B cell (primary cell): Measurements from ENCODE around the gene FAM78B. TPM values are rescaled to one million over a fixed set of nuclear protein-coding genes. Genes with fewer than 3 reads are reported as not detected.

Experiments
- ATAC-seq: fragments of 200-7000 bp; cut with Tn5 transposase; one replicate; pipeline ENCODE4 v1.10.0; 2021; ENCODE audit warnings: low read depth, mild to moderate bottlenecking, moderate number of reproducible peaks, moderate library complexity
- CTCF ChIA-PET: fragments of 350-600 bp; sonication (Branson Sonifier 250); formaldehyde crosslinking; loops from one replicate; lab custom pipeline; 2021; ENCODE audit warnings: antibody characterized with exemption, inconsistent platforms; lab: Charles Lee
- POLR2A ChIA-PET: fragments of 350-600 bp; sonication (Branson Sonifier 250); formaldehyde crosslinking; loops from one replicate; lab custom pipeline; 2021; ENCODE audit warnings: antibody characterized with exemption; lab: Charles Lee
- DNase-seq: peaks from one replicate; pipeline ENCODE4 v3.0.0; 2013
- H2AFZ ChIP-seq: 2 replicates; pipeline ENCODE4 v1.6.1; 2012; ENCODE audit warnings: mild to moderate bottlenecking, low read depth, low read length; ENCODE audit not compliant: insufficient read depth, poor library complexity, severe bottlenecking
- H3K27ac ChIP-seq, 2 donors: 1 replicate in 1 of 2; 2 replicates in 1 of 2; pipeline ENCODE4 v1.5.1; 2012 to 2013; ENCODE audit warnings: low read length in 2 of 2, mild to moderate bottlenecking in 2 of 2, moderate library complexity in 1 of 2
- H3K27me3 ChIP-seq, 4 experiments: fragments of 200-600 bp in 1 of 4; sonication (generic) in 1 of 4; replicated peaks in 1 of 4; 1 replicate in 2 of 4; 2 replicates in 2 of 4; pipeline versions ENCODE4 v1.6.1 to v1.7.0; 2013 to 2016; ENCODE audit warnings: low read length in 3 of 4, mild to moderate bottlenecking in 2 of 4, mixed read lengths in 1 of 4, moderate library complexity in 1 of 4; ENCODE audit not compliant: insufficient read depth in 4 of 4, control insufficient read depth in 3 of 4; ENCODE audit errors: control extremely low read depth in 1 of 4
- H3K36me3 ChIP-seq, 2 experiments: replicated peaks in 1 of 2; 1 replicate in 1 of 2; 2 replicates in 1 of 2; pipeline versions ENCODE4 v1.6.1 to v1.7.1; 2013; ENCODE audit warnings: low read length in 1 of 2; ENCODE audit not compliant: insufficient read depth in 2 of 2, control insufficient read depth in 1 of 2; ENCODE audit errors: control extremely low read depth in 1 of 2, extremely low read depth in 1 of 2
- H3K4me1 ChIP-seq, 2 donors: fragments of 200-600 bp in 1 of 2; sonication (generic) in 1 of 2; 1 replicate in 1 of 2; 2 replicates in 1 of 2; pipeline versions ENCODE4 v1.5.1 to v1.6.1; 2013 to 2017; ENCODE audit warnings: low read length in 2 of 2; ENCODE audit not compliant: control insufficient read depth in 2 of 2, insufficient read depth in 2 of 2
- H3K4me2 ChIP-seq: replicated peaks from 2 replicates; pipeline ENCODE3; 2012; ENCODE audit warnings: mild to moderate bottlenecking, low read depth, low read length; ENCODE audit not compliant: poor library complexity, severe bottlenecking
- H3K4me3 ChIP-seq, 5 experiments: fragments of 200-600 bp in 1 of 5; sonication (generic) in 1 of 5; 1 replicate in 3 of 5; 2 replicates in 2 of 5; pipeline versions ENCODE4 v1.5.1 to v1.7.0; 2011 to 2016; ENCODE audit warnings: low read length in 4 of 5, mild to moderate bottlenecking in 4 of 5, low read depth in 2 of 5, control low read depth in 1 of 5, moderate library complexity in 1 of 5; ENCODE audit not compliant: insufficient read depth in 1 of 5; ENCODE audit errors: control extremely low read depth in 1 of 5, extremely low read depth in 1 of 5
- H3K79me2 ChIP-seq: fragments of 200-600 bp; sonication (generic); one replicate; pipeline ENCODE4 v1.6.0; 2016; ENCODE audit warnings: low read length; ENCODE audit not compliant: control insufficient read depth, insufficient read depth
- H3K9ac ChIP-seq: fragments of 200-600 bp; sonication (generic); 2 replicates; pipeline ENCODE4 v1.6.1; 2017; ENCODE audit warnings: mild to moderate bottlenecking, low read length, moderate library complexity
- H3K9me3 ChIP-seq, 3 donors: one replicate each; pipeline versions ENCODE4 v1.6.1 to v1.7.1; 2013; ENCODE audit warnings: low read length in 2 of 3; ENCODE audit not compliant: control insufficient read depth in 2 of 3, insufficient read depth in 1 of 3; ENCODE audit errors: control extremely low read depth in 1 of 3
- H4K20me1 ChIP-seq: 2 replicates; pipeline ENCODE4 v1.6.0; 2012; ENCODE audit warnings: mild to moderate bottlenecking, low read length; ENCODE audit not compliant: insufficient read depth, control insufficient read depth, poor library complexity, severe bottlenecking
- H3K27ac Mint-ChIP-seq: one replicate; pipeline ENCODE4 v1.8.0; 2021; ENCODE audit warnings: mixed read lengths
- H3K27me3 Mint-ChIP-seq: one replicate; pipeline ENCODE4 v1.8.0; 2021; ENCODE audit warnings: mixed read lengths
- H3K4me1 Mint-ChIP-seq: one replicate; pipeline ENCODE4 v1.8.0; 2021; ENCODE audit warnings: mixed read lengths
- H3K4me3 Mint-ChIP-seq: one replicate; pipeline ENCODE4 v1.8.0; 2021; ENCODE audit warnings: mixed read lengths
- H3K9me3 Mint-ChIP-seq: one replicate; pipeline ENCODE4 v1.8.0; 2022; ENCODE audit warnings: mixed read lengths; ENCODE audit not compliant: insufficient read depth
- CTCF ChIP-seq: fragments of 200-600 bp; IDR thresholded peaks from one replicate; pipeline ENCODE4 v1.8.0; 2022; ENCODE audit warnings: antibody characterized with exemption, mild to moderate bottlenecking
- EZH2 ChIP-seq: IDR thresholded peaks from 2 replicates; pipeline ENCODE4 v1.6.1; 2012; ENCODE audit warnings: borderline replicate concordance, low read depth, mild to moderate bottlenecking, moderate library complexity, low read length; ENCODE audit not compliant: insufficient read depth, poor library complexity, severe bottlenecking
- WGBS: methylation state at CpG from one replicate; pipeline ENCODE4 v1.1.5; 2013; ENCODE audit warnings: missing lambda C conversion rate; ENCODE audit not compliant: insufficient coverage; 5-methylcytosine and 5-hydroxymethylcytosine counted together
- intact Hi-C: fragments of 100-400 bp; cut with micrococcal nuclease; formaldehyde crosslinking; loops from one replicate; pipeline ENCODE4 v1.10.0; 2022
- polyA plus RNA-seq: library from polyadenylated mRNA; depleted of rRNA; stranded (reverse); fragments of >200 nt; gene quantifications from 2 replicates; pipeline ENCODE4 v1.2.3, GENCODE V29; 2012
- total RNA-seq, 2 donors: library from RNA; stranded (reverse); fragments of 120-200 nt in 1 of 2; gene quantifications; 1 replicate in 1 of 2; 2 replicates in 1 of 2; pipeline versions ENCODE4 v1.2.3 to v1.2.4, GENCODE V29; 2013 to 2022

FAM78B gene
- total and polyA plus RNA-seq, 2 donors (not counting 1 experiment from before 2014, with no cell fraction given), result 0.22 to 0.81 TPM

- H3K9me3 ChIP-seq, result no peaks in the 10 kb centered on the region
- DNase-seq (no peak), ATAC-seq (no peak)
- intact Hi-C loops, result no loop called here
- POLR2A ChIA-PET, result no interaction called here
- H3K79me2 ChIP-seq, result no peaks in the 10 kb centered on the region
- peaks cover 0 to 1% (median 0%) of the 10 kb centered on the region in 4 experiments for H3K27me3 ChIP-seq
- H3K4me1 Mint-ChIP-seq, result no peaks in the 10 kb centered on the region
- no peak overlapping the region for H3K27ac Mint-ChIP-seq
- no peak overlapping the region for H3K4me3 ChIP-seq
- TF ChIP-seq EZH2 (no peak), CTCF (no peak)
- no peak overlapping the region for H3K27ac ChIP-seq
- CTCF ChIA-PET, result no interaction called here
- 100% methylated on average over 1 of the region's 1 CpG for WGBS
- H4K20me1 ChIP-seq, result no peaks in the 10 kb centered on the region
- no peak overlapping the region for H2AFZ ChIP-seq
- H3K4me3 Mint-ChIP-seq, result no peak overlapping the region
- H3K4me2 ChIP-seq, result no peak overlapping the region
- H3K9me3 Mint-ChIP-seq, result no peaks in the 10 kb centered on the region
- H3K9ac ChIP-seq, result no peak overlapping the region
- H3K27me3 Mint-ChIP-seq, result no peaks in the 10 kb centered on the region
- no peaks in the 10 kb centered on the region for H3K36me3 ChIP-seq
- H3K4me1 ChIP-seq, result no peaks in the 10 kb centered on the region
Measured at GRCh38 chr1:166064951-166065350, 101.8 kb downstream of the FAM78B start.

GRCh38 chr1:166064313-166064926 is 102.4 kb downstream of the FAM78B start:
- 83% methylated on average over 1 of the region's 4 CpGs for WGBS
- ChIA-PET CTCF (no interaction called here), POLR2A (no interaction called here)
- Mint-ChIP-seq H3K27ac (no peak overlapping the region), H3K4me3 (no peak overlapping the region), H3K9me3 (no peaks in the 10 kb centered on the region), H3K27me3 (peaks cover 2% of the 10 kb centered on the region), H3K4me1 (no peaks in the 10 kb centered on the region)
- no peaks in the 10 kb centered on the region for H3K36me3 ChIP-seq
- intact Hi-C loops, result no loop called here
- no peaks in the 10 kb centered on the region for H3K79me2 ChIP-seq
- H3K9me3 ChIP-seq, result no peaks in the 10 kb centered on the region
- TF ChIP-seq EZH2, result no peak
- TF ChIP-seq CTCF, result no peak
- H3K27ac ChIP-seq, result no peak overlapping the region
- H3K27me3 ChIP-seq, result peaks cover 0 to 2% (median 0%) of the 10 kb centered on the region in 4 experiments
- H3K4me2 ChIP-seq, result no peak overlapping the region
- no peak for ATAC-seq
- no peak for DNase-seq
- H3K9ac ChIP-seq, result no peak overlapping the region
- no peaks in the 10 kb centered on the region for H4K20me1 ChIP-seq
- H3K4me3 ChIP-seq, result no peak overlapping the region
- no peaks in the 10 kb centered on the region for H3K4me1 ChIP-seq
- H2AFZ ChIP-seq, result no peak overlapping the region
